CD4-positive, alpha-beta T cell treated with Interleukin-1 beta for 1 hour (primary cell): Measurements from ENCODE around the gene HUS1B.
A peak's percentile ranks its signal among the peaks of the same experiment; 100 is the strongest.

Experiments
- DNase-seq, 2 donors: peaks; one replicate each; pipeline ENCODE4 v3.0.0-alpha.2; 2020 to 2022

The HUS1B gene

DNA sequence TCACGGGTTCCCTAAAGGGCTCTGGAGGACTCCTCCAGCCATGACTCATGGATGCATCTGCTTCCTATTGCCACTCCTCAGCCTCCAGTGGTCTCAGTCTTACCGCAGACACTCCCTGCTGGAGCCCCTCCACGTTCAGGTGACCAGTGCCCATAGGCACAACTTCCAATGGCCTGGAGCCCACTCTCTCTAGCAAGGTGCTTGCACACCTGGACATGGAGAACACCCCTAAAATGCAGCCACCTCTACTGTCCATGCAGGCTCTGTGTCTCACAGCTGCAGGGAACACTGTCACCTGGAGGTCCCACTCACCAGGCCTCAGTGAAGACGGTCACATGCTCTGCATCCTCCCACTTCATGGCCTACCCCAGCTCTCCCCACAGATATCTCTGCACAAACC, 36.0 kb downstream of the HUS1B start:
- DNase-seq: no peak

DNA sequence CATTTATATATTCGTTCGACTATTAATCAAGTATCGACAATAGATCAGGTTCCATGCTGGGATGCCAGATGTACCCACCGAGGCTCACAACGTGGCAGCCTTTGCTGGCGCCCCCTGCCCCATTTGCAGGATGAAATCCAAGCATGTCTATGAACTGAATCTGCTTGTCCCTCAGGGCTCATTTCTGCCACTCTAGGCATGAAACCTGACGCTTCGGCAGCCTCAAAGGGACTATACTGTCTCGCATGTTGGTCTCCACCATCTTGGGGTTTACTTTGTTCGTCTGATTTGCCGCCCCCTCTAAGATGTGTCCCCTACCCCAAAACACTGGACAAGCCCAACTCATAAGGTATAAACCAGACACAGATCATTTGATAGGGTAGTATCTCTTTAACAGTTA, 36.7 kb downstream of the HUS1B start:
- DNase-seq: no peak

DNA sequence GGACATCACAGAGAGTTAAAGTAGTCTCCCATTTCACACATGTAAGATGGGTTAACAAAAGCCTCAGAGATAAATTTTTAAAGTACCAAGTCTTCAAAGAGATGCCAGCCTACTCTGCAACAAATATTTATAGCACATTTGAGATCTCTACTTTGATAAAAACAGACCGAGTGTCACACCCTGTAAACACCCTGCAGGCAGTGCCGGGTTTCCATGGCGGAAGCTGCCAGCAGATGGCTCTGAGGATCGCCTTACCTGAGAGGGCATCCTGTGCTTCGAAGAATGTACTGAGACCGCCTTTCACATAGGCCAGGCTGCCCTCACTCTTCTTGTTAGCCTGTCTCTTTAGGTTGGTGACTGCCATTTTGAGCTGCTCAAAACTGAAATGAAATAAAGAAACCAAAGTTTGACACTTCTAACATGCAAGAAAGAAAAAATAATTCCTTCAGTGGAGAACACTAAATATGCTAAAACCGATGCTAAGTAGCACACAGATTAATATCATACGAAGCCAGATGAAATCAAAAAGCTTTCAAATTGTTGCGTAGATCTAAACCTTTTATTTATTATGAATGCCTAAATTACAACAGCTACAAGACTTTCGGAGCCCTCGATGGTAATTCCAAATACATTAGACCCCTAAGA, 39.3 kb downstream of the HUS1B start:
- peak in 1 of 2 donors; percentile 11 for DNase-seq

DNA sequence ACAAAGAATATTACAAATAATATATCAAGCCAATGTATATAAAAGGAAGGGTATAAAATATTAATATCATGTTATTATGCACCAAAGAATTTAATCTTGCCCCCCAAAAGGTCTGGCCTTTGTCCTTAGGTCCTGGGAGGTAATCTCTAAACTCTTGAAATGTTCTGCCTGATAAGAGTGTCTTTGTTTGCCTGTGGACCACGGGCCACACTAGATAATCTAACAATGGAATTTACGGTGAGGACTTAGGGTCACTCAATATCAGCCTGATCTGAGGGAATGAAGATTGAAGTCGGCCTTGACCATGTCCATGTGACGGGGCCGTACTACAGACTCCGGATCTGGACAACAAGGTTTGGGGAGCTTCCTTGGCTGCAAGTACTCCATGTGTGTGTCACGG, 42.9 kb downstream of the HUS1B start:
- no peak for DNase-seq

DNA sequence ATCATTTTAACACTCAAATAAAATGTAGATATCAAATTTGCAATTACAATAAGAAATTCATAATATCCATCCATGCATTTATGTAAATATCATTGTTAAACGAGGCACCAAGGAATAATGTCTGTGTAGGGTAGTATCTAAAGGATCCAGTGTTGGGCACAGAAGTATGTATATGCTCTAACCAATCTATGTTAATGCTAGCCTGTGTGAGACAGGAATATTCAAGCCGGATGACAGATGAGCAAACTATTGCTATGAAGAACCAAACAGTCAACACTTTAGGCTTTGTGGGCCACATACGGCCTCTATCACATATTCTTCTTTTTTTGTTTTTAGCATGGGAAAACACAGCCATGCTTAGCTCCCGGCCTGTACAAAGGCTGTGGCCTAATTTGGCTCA, 45.0 kb downstream of the HUS1B start:
- DNase-seq: no peak

DNA sequence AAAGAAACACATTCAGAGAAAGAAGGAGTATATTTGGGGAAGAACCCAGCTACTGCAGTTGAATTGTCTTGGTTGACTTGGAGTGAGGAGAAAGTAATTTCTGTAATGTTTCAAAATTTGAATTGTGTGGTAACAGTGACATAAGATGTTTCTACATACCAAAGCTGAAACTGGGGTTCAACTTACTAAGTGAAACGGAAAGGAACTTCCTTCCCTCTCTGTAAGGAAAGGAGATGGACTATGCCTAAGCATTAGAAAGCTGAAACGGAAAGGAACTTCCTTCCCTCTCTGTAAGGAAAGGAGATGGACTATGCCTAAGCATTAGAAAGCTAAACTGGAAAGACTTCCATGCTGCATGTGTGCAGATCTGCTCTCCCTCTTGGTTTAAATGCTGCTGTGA, 46.0 kb downstream of the HUS1B start:
- no peak for DNase-seq

DNA sequence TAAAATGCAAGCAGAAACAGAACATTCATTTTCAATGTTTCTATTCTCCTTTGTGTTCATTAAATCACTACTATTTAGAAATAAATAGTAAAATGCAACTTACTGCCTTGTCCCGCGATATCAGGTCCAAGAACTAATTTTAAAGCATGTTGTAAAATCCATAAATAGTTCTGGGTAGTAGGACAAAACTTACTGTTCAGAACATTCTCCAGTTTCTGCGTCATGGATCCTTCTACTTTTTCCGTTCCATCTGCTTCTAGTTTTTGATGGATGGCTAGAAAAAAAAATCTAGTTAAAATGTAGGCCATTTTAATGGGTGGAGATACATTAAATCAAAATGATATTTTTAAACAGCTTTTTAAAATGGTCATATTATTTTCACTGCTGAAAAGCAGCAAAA, 47.0 kb downstream of the HUS1B start:
- DNase-seq: no peak

DNA sequence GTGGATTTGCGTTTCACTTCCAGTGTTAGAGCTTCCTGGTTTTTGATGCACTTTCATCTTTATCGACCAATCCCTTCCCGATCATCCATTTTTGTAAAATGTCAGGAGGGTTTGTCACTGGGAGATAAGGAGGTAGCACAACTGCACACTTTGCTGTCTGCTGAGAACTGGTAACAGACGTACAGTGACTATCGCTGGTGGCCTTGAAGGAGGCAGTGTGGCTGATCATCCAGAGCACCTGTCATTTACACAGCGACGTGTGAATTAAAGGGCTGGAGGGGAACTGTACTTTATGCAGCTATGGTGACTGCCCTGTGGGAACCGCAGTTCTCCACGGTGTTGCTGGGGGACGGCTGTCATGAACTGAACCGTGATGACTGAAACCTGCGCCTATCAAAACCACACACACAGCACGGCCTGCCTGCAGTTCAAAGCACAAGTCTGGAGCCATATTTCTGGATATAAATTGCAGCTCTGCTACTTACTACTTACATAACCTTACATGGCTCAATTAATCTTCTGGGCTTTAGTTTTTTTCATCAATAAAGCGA, 50.0 kb downstream of the HUS1B start:
- DNase-seq: no peak
